HPDE6-E6E7 (cell line): ENCODE results near the gene RBBP6.

Experiments used
- DNase-seq: peaks from one replicate; pipeline ENCODE4 v3.0.0; 2011; ENCODE audit warnings: missing footprints; ENCODE audit errors: extremely low spot score

RBBP6 gene

DNA sequence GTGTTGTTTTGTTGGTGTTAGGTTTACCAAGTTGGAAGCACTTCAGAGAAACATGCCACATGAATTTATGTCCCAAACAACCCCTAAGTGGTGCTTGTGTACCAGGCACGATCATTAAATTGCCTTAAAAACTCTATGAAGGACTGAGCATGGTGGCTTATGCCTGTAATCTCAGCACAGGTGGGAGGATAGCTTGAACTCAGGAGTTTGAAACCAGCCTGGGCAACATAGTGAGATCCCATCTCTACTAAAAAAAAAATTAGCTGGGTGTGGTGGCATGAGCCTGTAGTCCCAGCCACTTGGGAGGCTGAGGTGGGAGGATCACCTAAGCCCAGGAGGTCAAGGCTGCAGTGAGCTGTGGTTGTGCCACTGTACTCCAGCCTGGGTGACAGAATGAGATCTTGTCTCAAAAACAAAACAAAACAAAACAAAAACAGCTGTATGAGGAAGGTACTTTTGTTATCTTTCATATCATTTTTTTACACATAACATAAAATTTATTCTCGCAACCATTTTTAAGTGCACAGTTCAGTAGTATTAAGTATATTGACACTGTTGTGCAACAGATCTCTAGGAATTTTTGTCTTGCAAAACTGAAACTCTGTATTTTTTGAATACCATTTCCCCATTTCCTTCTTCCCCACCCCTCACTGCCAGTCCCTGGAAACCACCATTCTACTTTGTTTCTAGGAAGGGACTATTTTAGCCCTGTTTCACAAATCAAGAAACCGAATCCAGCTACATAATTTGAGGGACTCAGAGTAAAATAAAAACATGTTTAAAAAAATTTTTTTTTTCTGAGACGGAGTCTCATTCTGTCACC is 14.3 kb upstream of the RBBP6 start:
- no peak for DNase-seq

DNA sequence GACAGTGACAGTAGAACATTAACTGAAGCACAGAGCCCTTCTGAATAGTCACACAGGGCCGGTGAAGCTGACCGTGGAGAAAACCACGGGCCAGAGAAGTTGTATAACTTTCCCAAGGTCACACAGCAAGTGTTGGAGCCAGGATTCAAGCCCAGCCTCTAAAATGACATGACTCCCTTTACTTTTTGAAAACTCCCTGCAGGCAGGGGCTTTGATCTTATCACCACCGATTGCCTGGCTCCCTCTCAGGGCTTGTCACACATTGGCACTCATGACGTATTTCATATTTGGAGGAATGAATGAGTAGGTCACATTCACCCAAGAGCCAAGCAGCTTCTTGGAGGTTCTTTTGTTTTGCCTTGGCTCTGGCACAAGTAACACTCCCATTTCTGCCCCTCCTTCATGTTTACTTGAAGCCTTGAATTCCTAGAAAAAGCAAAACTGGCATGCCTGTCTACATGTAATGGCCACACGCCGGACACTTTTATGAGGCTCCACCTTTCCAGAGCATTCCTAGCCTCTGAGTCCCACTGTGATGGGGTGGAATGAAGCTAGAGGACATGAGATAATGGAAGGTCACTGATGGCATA is 13.3 kb upstream of the RBBP6 start:
- no peak for DNase-seq

DNA sequence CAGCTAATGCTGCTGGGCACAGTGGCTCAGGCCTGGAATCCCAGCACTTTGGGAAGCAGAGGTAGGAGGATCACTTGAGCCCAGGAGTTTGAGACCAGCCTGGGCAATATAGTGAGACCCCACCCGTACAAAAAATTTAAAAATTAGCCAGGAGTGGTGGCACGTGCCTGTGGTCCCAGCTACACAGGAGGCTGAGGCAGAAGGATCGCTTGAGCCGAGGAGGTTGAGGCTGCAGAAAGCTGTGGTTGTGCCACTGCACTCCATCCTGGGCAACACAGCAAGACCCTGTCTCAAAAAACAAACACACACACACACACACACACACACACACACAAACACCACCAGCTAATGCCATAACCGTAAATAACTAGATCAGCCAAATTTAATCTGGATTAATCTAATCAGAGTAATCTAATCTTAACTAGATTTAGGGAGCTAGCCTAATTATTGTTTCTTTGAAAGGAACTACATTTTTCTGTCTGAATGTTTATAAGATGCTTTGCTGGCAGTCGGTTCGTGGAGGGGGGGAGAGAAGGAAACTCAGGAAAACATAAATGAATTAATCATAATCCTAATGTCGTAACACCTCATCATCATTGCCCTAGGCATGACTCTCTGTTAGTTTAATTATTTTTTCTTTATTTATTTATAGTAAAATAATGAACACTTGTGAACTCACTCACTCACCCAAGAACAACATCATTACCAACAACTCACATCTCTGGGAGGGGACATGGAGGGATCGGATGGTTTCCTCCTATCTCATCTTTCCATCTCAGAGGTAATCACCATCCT is 12.5 kb upstream of the RBBP6 start:
- DNase-seq = no peak

DNA sequence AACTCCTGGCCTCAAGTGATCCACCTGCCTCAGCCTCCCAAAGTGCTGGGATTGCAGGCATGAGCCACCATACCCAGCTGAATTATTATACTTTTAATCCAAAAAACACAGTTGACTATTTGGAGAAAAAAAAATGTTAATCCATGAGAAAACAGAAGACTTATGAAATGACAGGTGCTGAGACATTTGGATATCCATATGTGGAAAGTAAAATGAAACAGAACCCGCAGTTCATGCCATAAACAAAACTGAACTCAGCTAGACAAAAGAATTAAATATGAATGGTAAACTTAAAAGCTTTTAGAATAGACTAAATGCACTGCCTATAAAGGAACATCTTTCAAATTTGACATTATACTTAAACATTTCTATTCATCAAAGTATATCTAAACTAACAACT is 8.2 kb upstream of the RBBP6 start:
- DNase-seq = no peak

DNA sequence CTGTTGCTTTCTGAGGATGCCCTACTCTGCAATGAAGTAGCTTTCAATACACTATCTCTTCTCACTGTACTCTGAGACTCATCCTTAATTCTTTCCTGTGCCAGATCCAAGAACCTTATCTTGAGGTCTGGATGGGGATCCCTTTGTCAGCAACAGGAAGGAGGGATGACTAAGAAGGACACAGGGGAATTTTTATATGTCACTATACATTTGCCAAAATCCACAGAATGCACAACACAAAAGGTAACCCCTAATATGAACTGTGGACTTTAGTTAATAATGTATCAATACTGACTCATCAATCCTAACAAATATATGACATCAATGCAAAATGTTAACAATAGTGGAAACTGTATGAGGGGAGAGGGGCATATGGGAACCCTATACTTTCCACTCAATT is 4.7 kb upstream of the RBBP6 start:
- no peak for DNase-seq

DNA sequence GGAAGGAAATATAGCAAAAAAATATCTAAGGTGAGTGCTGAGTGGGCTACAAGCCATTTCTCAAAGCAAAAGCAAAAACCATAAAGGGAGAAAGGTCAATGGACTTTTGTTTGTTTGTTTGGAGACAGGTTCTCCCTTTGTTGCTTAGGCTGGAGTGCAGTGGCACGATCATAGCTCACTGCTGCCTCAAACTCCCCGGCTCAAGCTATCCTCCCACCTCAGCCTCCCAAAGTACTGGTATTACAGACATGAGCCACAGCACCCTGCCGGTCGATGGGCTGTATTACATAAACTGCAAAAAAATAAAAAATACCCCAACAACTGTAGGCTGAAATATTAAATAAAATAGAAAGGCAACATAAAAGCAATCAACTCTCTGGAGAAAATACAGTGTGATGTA is 3.5 kb upstream of the RBBP6 start:
- DNase-seq = no peak

DNA sequence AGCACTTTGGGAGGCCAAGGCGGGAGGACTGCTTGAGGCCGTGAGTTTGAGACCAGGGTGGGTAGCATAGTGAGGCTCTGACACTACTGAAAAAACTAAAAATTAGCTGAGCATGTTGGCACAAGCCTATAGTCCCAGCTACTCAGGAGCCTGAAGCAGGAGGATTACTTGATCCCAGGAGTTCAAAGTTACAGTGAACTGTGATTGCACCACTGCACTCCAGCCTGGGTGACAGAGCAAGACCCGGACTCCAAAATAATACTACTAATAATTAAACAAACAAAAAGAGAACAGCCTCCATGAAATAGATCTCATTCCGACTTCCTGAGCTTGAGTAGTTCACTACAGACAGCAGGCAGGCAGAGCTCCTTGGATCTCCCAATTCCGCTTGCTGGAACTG is 2.7 kb upstream of the RBBP6 start:
- no peak for DNase-seq

DNA sequence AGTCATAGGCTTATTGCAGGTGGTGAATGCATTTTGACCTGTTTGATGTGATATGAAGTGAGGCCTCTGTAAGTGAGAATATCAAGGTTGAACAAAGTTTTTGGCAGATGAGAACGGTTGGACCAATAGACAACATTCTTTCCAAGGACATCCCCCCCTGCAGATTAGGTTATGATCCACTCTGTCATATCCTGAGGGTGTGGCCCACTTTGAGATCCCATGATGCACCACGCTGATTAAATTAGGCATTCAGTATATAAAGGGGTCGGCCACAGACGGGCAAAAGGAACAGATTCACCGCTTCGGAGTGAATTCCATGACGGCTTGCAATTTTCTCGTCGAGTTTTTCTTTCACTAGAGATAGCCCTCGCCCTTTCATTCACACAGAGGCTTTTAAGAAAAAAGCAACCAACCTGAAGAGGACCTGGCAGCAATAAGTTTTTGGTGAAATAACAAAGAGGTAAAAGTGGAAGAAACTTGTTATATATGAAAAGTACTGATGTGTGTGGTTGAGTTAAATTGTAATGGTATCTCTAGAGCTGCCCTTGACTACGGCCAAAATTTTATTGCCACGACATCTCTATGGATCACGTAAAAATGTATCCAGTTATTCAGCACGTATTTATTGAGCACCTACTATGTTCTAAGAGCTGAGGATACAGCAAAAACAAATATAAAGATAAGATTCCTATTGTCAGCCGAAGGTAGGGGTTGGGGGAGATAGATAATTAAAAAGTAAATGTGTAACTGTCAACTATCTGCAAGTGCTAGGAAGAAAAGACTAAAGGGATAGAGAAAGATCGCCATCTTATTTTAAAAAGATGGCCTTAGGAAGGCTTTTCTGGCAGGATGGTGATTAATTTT is 1.7 kb upstream of the RBBP6 start:
- no peak for DNase-seq

DNA sequence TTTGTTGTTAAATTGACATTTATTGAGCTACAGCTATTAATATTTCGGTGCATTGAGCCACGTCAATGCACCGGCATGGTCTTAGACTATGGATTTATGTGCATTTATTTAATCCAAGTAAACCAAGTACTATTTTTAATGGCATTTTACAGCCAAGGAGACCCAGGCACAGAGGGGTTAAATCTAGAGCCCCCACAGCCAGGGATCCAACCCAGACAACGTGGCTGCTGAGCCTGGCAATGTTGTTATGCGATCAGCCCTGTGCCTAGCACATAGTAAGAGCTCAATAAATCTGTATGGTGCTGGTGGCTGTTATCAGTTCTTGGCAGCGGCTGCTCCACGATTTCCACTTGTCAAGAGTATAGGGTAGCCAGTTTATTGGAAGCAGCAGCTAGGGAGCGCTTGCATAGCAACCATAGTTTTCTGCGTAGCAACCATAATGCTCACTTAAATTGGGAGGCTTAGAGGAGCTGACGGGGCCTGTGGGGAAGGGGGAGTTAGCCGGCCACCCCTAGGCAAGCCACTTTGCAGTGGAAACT is 541 bp upstream of the RBBP6 start:
- DNase-seq = peak; percentile 49

DNA sequence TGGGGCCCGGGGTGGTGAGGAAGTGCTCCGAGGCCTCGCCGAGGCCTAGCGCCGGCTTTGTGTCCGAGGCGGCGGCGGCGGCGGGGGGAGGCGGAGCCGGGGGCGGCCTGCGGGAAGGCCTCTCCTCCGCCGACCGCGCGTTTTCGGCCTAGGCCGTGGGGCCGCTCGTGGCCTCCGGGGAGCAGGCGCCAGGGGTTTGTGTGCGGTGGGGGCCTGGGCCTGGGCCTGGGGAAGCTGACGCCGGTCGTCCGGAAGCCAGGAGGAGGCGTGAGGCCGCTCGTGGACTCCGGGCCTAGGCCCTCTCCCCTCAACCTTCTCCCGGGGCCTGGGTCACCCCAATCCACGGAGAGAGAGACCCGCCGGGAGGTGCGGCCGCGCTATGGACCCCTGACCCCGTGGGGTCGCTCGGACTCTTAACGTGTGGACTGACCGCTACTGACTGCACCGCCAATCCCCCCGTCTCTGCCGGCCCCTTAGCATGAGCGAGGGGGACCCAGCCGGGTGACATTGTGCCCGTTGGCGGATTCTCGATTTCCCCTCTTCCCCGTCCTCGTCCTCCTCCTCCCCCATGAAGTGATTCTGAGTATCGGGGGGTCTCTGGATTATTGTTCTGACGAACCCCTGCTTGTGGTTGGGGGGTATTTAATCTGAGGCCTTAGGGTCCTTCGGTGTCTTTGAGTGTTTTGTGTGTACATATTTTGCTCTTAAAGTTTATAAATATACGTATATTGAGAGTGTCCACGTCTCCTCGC is 660 bp downstream of the RBBP6 start:
- DNase-seq = no peak

DNA sequence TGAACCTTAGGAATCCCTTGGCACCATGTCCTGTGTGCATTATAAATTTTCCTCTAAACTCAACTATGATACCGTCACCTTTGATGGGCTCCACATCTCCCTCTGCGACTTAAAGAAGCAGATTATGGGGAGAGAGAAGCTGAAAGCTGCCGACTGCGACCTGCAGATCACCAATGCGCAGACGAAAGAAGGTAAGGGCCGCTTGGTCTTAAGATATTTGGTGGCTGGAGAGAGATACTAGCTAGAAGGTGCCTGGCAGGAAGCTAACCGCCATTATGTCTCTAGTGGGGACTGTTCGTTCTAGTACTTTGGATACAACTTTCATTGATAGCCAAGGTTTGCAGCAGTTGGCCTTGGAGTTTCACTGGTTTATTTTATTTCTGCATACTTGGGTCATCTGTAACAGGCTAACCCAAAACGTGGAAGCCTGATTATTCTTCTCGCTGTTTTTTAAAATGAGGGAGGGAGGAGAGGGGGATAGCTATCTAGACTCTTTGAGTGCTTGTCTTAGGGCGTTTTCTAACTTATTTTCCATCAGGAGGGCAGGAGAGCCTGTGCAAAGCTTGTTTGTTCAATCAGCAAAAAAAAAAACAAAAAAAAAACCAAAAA is 1.3 kb downstream of the RBBP6 start:
- no peak for DNase-seq

DNA sequence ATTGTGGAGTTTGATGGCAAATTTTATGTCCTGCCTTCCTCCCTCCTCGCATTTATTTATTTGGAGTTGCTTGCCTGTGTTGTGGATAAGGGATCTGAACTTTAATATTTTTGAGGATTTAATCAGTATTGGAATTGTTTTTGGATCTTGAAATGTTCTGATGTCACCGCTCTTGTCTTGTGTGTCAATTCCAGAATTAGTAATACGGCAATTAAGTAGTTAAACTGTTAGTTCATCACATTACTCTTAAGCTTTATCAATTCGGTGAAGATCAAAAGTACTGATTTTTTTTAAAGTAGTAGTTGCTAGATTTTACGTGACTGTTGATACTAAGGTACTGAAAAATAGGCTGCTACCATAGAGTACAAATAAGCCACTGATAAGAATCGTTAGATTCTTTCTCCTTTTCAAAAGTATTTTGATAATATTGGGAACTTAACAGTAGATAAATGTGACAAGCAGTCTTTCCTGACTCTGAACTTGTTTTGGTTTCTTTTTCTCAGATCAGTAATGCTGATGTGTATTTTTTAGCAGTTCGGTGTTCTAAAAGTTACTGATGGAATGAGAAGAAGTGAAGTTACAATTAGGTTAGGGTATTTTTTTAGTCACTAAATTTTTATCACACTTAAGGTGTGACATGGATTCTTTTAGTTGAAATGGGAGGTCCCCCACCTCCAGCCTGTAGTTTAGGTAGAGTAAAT is 2.0 kb downstream of the RBBP6 start:
- DNase-seq = no peak

DNA sequence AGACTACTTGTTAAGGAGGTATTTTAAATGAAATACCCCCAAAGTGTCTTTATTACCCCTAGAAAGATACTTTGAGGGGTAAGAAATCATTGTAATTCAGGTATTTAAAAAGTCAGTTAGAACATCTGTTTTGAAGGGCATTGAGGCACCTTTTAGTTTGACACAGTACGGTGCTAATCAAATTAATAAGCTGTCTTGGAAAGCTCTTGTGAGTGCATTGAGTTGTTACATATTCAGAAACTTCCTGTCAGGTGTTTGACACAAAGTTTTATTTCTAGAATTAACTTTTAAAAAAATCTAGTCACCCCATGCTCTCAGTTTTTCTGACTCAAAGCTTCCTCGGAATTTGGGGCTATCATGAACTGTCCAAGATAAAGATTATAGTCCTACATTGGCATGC is 4.6 kb downstream of the RBBP6 start:
- no peak for DNase-seq

DNA sequence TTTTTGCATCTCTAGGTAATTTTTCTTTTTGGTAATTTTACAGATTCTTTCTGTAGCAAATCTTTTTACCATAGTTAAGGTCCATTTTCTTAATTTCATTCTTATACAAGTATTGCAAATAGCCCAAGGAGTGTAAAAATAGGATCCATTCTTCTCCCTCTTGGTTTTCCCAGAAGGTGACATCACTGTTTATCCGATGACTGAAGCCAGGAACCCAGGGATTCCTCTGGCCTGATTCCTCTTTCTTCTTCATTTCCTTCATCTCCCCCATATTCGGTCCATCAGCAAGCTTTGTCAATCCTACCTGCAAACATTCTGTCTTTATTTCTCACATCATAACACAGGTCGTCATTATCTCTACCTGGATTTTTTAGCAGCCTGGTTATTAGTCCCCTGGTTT is 5.3 kb downstream of the RBBP6 start:
- DNase-seq = no peak

DNA sequence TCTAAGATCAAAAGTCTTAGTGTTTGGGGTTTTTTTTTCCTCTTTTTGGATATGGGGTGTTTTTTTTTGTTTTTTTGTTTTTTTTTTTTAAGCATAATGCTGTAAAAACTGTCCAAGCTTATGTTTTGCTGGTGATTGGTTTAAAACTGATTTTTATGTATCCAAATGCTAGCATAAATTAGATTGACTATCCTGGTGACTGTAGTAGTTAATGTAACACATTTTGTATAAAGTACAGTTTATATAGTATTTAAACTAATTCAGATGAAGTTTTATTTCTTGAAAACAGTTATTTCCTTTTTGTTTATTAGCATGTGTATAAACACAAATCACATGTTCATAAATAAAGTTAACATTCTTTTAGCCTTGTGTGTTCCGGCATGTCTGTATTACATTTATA is 10.9 kb downstream of the RBBP6 start:
- DNase-seq = no peak

DNA sequence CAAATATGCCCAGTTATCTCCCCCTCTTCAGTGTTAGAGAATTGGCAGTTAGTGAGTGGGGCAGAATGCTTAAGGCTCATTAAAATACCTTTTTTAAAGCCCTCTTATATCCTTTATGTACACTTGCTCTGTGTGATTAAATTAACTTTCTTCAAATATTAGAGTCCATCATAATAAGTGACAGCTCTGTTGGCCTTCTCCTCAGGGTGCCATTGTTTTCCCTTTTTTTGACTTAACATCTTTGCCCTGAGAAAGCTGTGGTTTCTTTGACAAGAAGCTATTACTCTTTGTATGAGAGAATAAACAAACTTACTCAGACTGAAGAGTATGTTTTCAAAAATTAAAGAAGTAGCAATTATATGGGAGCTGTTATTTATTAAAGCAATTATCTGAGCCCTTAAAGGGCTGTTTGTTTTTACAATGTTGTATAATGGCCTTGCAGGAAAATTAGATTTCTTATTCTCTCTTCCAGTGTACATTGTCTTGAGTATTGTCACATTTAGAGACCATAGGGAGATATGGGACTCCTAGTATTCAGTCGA is 13.4 kb downstream of the RBBP6 start:
- no peak for DNase-seq

DNA sequence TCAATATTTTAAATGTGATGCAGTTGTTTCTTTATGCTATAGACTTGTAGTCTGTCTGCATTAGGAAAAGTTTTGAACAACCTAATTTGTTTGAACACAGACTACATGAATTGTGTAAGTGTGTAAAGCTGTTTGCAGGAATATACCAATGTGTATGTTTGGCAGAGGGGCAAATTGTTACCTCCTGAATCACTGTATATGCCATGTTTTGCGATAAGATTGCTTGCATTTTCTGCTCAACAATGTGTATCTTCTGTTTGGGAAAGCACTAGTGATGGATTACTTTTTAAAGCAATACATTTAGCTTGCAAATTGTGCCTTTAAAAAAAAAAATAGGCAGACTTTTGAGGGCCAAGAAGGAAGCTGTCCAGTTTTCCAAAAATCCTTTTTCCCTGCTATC is 14.6 kb downstream of the RBBP6 start:
- DNase-seq = no peak

DNA sequence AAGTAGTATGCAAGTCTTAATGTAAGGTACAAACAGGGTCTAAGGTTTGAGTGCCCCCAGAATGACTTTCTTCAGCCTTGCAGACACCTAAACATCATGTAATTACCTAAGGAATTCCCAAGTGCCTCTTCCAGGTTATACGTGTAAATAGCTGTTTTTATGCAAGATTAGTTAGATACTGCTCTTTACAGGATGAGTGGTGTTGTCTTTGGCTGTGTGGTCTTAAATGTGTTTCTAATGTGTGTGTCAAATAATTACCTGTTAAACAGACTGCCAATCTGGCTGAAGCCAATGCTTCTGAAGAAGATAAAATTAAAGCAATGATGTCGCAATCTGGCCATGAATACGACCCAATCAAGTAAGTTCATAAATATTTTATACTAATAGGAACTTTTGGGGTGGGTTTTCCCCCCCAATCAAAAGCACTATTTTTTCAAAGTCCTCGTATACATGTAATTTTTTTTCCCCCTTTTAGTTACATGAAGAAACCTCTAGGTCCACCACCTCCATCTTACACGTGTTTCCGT is 16.0 kb downstream of the RBBP6 start:
- no peak for DNase-seq

DNA sequence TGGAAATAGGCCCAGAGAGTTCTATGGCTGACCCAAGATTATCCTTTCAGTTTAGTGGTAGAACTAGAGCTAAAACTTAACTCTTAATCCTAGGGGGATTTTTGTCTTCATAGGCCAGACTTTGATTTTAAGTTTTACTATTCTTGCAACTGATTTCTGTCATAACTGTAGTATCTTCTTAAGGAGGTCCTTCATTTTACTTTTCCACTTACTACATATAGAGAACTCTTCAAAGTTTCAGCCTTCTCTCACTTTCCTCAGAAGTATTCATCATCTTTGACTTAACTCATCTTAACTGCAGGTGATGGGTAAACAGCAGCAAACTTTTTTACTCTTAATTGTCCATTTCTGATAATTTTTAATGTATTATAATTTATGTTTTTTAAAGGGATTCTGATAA is 23.4 kb downstream of the RBBP6 start:
- DNase-seq = no peak
